Cerebellar cortex (tissue), 1 donor: ENCODE measurements around the gene DGKI.
"Not testable (repeated sequence)": the region's sequence is repeated elsewhere in the genome, so short reads cannot be mapped to it uniquely, and the experiment has no call there.

Source experiments
- DNase-seq: peaks from one replicate; pipeline ENCODE4 v3.0.0-alpha.2; 2015; ENCODE audit warnings: low spot score

Gene DGKI

GRCh38 chr7:137734221-137734620, 112.6 kb downstream of the DGKI start:
- DNase-seq, result no peak

GRCh38 chr7:137732168-137732567, 114.6 kb downstream of the DGKI start:
- DNase-seq, result no peak

DNA sequence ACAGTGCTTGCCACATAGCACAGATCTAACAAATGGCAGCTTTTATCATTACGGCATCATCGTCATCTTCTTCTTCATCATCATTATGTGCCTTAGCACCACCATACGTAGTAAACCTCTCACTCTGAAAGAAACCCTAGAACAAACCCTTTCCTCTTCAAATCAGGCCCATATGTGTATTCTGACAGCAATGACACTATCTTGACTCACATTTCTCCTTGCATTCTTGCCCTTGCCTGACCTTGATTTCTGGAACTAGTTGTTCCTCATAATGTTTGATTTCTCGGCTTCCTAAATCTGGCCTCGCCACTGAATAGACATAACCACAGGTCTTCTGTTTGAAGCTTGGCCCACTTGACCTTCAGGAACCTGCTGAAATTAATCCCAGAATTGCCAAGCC, 115.3 kb downstream of the DGKI start:
- no peak for DNase-seq

DNA sequence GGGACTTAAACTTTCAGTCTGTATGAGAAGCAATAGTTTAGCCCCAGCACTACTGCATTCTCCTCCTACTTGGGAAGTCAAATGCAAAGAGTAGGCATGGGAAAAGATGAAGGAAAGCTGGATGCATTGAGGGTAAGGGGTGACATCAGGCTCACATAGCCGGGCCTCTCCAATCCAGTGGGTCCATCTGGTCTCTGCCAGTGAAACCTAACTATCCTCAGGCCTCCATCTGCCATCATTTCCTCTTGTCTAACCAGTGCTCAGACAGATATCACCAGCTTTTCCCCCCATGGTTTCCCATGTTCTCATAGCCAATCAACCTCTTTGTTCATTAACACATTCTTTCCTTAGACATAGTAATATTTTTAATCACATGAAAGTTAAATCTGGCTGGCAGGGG, 118.3 kb downstream of the DGKI start:
- DNase-seq, result no peak

DNA sequence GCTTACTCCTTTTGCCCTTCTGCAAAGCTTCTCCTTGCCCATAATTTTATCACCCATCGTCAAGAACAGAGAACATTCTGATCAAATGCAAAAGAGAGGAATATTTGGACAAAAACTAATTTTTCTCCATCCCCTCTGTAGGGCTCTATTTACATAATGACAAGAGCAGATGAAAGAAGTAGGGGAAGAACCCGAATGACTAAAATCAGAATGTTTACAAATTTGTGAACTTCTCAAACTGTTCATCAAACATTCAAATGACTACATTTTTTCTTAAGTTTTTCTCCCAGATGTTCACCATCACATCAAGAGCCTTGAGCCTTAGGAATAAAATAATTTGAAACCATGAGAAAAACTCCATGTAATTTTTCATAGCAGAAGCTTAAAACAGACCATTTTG, 119.4 kb downstream of the DGKI start:
- DNase-seq, result no peak

GRCh38 chr7:137718355-137718754, 128.4 kb downstream of the DGKI start:
- DNase-seq, result no peak

GRCh38 chr7:137717811-137718271, 128.9 kb downstream of the DGKI start:
- DNase-seq, result no peak

GRCh38 chr7:137717045-137717444, 129.7 kb downstream of the DGKI start:
- no peak for DNase-seq

DNA sequence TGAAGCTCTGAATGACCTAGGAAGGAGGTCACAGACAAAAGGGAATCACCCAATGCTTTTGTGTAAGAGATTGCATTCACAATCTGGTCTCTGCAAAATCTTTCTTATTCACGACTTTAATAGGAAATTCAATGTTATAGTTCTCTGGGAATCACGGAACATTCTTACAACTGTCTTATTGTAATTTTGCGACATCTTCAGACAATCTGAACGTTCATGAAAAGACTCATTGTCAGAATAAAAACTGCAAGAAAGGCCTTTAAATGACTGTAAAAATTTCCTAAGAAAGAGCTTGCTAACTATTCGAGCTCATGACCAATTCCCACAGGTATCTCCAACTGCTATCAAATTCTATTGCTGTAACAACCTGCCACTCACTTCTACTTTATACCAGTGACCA, 130.7 kb downstream of the DGKI start:
- no peak for DNase-seq

DNA sequence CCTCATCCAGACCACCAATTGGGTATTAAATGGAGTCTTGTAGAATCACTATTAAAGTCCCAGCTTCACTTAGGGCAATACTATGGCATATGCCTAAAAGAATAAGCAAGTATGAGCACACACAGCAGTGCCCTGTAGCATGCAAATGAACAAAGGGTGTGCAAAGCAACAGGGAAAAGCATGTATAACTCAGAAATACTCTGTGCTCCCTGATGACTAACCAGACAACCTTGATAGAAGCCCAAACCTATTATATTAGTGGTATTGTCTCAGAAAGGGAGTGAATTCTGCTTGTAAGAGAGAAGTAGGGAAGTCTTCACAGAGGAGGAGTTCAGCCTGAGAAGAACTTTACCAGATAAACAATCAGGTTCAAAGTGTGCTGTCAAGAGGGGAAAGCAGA, 131.2 kb downstream of the DGKI start:
- DNase-seq, result no peak

DNA sequence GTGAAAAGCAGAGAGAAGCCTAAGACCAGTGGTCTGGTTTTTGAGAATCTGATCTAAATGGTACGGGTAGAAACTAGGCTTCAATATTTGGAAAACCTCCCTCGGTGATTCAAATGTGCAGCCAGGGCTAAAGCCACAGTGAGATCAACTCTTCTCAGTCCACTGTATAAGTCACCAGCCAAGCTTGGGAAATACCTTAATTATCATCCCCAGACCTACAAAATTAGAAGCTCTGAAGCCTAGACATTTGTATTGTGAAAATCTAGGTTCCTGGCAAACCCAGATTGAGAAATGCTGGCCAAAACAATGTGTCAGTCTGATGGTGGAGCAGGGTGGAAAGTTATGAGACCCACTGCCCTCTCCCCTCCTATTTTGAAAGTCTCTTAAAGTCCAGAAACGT, 131.7 kb downstream of the DGKI start:
- no peak for DNase-seq

- not testable (repeated sequence) for DNase-seq
Observed at GRCh38 chr7:137706330-137706729, 140.4 kb downstream of the DGKI start.

DNA sequence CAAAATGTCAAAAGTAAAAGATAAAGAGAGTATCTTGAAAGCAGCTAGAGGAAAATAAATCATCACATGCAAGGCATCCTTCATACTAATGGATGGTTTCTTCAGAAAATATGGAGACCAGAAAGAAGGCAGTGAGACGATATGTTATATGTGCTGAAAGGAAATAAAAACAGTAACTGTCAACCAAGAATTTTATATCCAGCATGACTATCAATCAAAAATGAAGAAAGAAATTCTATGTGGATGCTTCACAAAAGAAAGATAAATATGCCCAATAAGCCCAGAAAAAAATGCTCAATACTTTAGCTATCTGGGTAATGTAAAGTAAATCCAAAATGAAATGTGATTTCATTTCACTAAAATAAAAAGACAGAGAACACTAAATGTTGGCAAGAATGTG, 142.1 kb downstream of the DGKI start:
- no peak for DNase-seq

GRCh38 chr7:137703291-137704010, 143.3 kb downstream of the DGKI start:
- DNase-seq, result no peak

DNA sequence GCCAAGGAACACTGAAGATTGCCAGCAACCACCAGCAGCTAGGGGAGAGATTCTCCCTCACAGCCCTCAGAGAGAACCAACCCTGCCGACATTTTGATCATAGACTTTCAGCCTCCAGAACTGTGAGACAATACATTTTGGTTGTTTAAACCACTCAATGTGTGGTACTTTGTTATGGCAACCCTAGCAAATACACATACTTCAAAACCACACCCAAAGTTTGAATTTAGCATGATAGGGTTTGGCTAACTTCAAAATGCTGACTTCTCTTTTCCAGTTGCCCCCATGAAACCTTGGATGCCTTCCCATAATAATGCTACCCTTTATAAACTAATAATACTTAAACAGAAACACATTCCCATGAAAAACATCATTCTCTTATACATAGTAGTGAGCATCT, 149.8 kb downstream of the DGKI start:
- DNase-seq, result no peak

DNA sequence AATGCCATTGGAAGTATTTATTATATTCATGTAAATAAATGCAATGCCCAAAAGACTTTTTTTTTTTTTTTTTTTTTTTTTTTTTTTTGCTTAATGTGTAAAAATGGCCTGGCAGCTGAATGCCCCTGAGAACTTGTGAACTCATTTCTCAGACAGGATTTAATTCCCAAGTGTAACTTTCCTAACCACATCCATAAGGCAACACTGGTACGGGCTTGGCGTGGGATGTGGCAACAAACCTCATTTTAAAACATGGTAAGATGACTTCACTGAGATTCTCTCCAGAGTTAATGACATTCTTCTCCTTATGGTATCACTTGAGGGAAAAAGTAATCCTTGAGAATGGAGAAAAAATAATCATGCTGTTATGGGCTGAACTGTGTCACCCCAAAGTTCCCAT, 150.4 kb downstream of the DGKI start:
- DNase-seq, result no peak

DNA sequence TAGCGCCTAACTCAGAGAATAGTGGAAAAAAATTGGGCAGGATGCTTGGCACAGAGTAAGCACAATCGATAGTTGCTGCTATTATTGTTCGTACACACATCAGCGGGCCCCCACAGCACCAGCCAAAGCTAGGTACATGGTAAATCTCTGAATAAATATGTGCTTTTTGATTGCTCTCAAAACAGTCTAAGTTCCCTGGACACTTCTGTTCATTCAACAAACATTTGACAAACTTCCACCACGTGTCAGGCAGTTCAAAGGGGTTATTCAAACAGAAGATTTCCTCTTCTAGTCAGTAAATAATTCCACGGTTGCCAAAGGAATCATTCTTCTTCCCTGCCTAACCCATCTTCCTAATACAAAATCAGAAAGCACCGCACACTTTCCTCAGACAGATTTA, 150.8 kb downstream of the DGKI start:
- DNase-seq, result no peak

GRCh38 chr7:137695494-137695893, 151.3 kb downstream of the DGKI start:
- DNase-seq, result no peak

GRCh38 chr7:137694405-137694804, 152.4 kb downstream of the DGKI start:
- DNase-seq, result no peak

GRCh38 chr7:137692399-137692798, 154.4 kb downstream of the DGKI start:
- DNase-seq, result no peak

GRCh38 chr7:137691566-137691965, 155.2 kb downstream of the DGKI start:
- no peak for DNase-seq

DNA sequence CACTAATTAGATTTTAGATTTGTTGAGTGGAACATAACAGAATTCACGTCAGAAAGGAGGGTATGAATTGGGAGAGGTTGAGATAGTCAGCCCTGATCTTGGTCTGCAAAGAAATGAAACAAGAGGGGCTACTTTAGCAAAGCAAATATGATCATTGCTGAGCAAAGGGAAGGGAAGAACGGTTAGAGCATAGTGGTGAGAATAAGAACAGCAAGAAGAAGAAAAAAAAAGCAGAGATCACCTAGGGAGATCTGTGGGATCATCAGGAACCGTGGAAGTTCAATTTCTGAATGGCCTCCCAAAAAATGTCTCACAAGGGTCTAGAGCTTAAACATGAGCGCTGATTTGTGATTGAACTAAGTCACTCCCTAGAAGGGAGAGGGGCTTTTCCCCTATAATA, 156.1 kb downstream of the DGKI start:
- DNase-seq, result no peak

- DNase-seq, result no peak
Observed at GRCh38 chr7:137689761-137690160, 157.0 kb downstream of the DGKI start.

DNA sequence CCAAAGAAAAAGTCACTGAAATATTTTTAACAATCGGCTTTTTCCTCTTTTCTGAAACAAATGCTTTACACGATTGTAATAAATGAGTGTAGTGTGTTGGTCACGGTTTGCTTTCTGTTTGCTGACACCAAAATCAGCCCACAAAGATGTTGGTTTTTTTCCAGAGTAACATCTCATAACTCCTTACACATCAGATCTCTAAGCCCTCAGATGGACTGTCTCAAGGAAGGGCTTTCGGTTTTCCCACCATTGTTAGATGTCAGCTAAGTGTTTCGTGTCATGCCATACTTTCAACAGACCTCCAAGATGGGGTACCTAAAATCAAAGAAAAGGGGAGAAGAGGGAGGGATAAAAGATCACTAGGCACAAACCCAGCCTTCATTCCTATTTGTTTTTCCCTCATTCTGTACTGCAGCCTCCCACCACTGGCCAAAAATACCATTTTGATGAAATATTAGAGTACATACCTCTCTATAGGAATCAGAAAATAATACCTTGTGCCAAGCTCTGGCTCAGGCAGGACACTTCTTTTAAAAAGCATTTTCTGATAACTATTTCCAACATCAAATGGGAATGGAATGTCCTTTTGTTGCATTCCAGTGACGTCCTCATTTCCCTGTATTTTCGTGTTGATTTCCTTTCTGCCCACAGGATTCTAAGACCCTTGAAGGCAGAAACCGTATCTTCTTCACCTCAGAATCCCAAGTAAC, 159.1 kb downstream of the DGKI start:
- DNase-seq, result no peak
